Activated CD4-positive, alpha-beta T cell treated with anti-CD3 and anti-CD28 coated beads, Interleukin-10, Interleukin-2, amounts not matched to agents 100 ng/mL and 50 ng/mL, durations not matched to agents 16 hours and 8 hours (primary cell): ENCODE data around the gene IL18R1.

Source experiments
- DNase-seq: peaks from one replicate; pipeline ENCODE4 v3.0.0-alpha.2; 2020

Gene IL18R1

DNA sequence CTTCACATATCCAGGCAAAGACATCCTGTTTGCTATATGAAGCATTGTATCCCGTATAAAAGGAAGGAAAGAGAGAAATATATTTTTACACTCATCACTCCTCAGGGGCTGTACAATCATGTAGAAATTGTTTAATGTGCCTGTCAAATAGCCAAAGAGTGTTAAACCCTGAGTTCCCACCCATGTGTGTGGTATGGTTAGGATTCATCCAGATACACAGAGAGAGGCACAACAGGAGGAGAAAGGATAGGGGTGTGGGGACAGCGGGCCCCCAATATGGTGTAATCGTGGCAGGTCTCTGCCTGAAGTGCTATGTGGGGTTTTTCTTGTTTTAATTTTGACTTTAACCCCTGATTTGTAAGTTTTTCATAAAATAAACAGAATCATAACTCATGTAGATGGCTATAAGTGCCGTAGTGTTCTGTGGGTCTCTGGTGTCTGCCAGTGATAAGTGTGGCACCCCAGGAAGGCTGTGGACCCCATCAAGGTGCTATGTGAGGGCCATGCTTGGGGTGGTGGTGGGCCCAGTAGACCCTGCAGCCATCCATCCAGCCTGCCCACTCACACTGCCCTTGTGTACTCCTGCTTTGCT is 10.2 kb upstream of the IL18R1 start:
- DNase-seq, result no peak

GRCh38 chr2:102346381-102347130 is 9.0 kb upstream of the IL18R1 start:
- DNase-seq, result no peak

DNA sequence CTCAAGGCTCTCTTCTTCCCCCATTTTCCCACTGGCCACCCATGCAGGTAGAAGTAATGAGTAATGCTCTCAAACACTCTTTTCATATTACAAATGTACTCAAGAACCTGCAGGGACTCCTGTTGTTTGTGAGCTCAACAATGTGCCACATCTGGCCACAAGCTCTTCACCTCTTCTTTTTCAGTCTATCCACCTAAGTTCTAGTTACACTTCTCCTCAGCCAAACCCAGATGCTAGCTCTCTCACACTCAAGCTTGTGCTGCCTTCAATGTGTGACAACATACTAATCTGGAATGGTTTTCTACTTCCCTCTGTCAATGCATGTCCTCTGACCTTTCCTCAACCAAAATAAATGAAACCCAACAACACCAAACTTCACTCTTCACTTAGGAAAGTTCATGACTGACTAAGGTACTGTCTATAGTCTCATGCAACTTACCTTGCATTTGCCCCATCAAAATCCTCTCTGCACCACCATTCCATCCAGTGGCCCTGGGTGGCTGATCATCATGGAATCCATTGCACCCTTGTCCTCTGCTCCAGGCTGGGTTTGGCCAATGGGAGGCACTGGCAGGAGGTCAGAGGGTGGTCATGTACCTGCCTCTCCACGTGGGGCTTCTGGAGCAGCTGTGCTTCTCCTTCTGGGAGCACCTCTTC is 5.3 kb upstream of the IL18R1 start:
- DNase-seq, result no peak

- DNase-seq, result no peak
Measured at GRCh38 chr2:102356381-102356712, 751 bp downstream of the IL18R1 start.

DNA sequence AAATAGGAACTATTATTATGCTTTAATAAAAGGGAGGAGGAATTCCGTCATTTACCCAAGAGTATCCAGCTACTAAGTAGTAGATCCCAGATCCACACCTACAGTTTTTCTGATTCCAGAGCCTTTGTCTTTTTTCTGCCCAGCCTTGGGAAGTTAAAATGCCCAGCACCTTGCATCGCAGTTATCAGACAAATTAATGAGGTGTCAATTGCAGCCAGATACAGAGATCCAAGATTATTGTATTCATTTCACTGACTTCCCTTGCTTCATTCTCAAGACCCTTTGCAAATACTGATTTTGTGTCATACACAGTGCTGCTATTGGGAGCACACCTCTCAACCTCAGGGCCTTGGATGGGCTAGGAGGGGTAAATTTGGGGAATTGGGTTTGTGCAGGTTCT is 1.1 kb downstream of the IL18R1 start:
- no peak for DNase-seq

- no peak for DNase-seq
Measured at GRCh38 chr2:102357937-102358336, 2.3 kb downstream of the IL18R1 start.

DNA sequence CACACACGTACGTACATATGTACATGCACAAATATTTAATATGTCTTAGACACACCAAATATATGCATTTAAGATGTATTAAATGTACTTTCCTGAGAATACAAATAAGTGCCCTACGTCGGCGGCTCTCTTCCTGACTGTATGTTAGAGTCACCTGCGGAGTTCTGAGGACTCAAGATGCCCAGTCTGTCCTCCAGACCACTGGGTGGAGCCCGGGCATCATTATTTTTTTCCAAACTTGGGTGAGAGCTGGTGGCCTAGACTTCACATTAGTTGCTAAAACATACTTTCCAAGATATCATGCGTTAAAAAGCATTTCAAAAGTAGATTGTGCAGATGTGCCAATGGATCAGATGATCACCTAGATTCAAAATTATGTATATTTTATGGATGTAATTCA is 2.9 kb downstream of the IL18R1 start:
- DNase-seq, result peak; percentile 56

GRCh38 chr2:102359527-102359926 is 3.9 kb downstream of the IL18R1 start:
- no peak for DNase-seq

DNA sequence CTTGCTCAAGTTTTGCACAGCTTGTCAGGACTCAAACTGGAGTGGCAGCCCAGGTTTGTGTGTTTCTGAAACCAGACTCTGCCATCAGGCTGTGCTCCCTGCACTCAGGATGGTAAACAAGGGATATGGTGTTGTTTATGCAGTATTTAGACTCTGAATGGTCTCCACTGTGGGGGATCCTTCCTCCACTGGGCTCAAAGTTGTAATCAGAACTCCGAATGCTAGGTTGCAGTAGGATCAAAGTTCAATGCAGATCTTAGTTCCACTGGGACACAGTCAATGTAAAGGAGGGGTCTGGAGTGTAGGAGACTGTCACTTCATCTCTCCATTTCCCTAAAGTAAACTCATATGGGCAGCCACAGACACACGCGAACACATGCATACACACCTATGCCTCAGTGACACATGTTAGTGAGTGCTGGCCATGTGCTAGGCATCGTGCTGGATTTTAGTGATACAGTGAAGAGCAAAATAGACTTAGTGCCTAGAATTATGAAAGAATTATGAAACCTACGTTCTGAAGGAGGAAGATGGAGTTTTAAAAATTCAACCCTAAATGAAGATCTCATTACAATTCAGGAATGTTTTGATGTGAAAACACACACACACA is 6.1 kb downstream of the IL18R1 start:
- no peak for DNase-seq

GRCh38 chr2:102365763-102366162 is 10.2 kb downstream of the IL18R1 start:
- DNase-seq, result no peak

DNA sequence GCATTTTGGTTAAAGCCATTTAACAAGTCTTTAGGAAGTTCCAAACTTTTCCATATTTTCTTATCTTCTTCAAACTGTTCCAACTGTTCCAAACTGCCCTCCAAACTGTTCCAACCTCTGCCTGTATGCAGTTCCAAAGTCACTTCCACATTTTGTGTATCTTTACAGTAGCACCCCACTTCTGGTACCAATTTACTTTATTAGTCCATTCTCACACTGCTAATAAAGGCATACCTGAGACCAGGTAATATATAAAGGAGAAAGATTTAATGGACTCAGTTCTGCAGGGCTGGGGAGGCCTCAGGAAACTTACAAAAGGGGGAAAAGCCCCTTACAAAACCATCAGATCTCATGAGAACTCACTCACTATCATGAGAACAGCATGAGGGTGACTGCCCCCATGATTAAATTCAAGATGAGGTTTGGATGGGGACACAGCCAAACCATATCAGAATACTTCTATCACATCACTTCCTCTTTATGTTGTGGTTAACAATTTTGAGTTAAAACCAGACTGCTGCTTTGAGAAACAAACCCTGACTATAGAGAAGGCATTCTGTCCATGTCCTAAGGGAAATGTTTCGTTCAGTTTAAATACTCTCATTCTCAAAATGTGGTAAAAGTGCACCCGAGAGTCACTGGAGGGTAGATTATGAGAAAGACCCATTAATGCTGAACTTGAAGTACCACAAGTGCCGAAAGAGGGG is 11.0 kb downstream of the IL18R1 start:
- peak; percentile 73 for DNase-seq

GRCh38 chr2:102367331-102367971 is 11.9 kb downstream of the IL18R1 start:
- DNase-seq, result peak; percentile 85

DNA sequence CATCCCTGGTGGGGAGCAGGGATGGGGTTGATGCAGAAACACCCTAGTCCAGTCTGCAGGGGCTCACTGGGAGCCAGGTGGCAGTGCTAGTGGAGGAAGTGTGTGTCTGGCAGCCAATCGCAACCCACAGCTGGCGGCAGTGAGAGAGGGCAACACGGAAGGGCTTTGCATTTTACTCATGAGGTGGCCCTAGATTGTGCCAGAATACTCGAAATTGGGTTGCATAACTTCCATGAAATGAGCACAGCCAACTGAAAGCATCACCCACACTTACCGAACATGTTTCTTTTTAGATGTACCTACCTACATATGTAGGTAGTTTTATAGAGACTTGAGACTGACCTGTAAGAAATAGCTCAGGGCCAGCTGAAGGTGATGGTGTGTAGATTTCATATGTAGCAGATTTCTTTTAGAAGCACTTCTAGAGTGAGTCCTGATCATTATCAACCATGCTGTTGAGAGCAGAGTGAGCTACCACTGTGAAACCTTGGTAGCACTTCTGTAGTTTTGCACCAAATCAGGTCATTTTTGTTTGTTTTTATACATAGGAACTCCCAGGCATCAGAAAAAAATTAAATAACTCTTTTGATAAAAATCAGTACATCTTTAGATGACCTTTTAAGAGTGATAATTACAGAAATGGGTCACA is 13.0 kb downstream of the IL18R1 start:
- DNase-seq, result peak; percentile 65

GRCh38 chr2:102369866-102370265 is 14.3 kb downstream of the IL18R1 start:
- DNase-seq, result no peak

- no peak for DNase-seq
Measured at GRCh38 chr2:102376052-102376591, 20.5 kb downstream of the IL18R1 start.

- DNase-seq, result no peak
Measured at GRCh38 chr2:102383722-102384121, 28.1 kb downstream of the IL18R1 start.

DNA sequence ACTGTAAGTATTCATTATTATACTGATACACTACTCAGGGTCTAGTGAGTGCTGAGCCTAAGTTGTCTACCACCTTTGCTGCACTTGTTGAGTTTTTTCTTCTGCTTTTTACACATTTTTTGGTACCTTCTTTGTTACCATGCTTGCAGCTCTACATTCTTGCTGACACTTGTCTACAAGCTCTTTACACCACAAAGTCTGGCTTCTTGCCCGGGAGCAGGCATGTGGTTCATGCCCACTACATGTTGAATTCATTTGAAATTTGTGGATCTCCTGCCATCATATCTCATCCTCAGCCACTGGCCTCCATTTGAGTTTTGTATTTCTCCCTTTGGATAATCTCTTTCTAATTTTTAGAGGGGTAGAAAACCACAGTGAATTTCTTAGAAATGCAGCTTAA is 29.9 kb downstream of the IL18R1 start:
- no peak for DNase-seq

GRCh38 chr2:102386004-102386403 is 30.4 kb downstream of the IL18R1 start:
- DNase-seq, result no peak

DNA sequence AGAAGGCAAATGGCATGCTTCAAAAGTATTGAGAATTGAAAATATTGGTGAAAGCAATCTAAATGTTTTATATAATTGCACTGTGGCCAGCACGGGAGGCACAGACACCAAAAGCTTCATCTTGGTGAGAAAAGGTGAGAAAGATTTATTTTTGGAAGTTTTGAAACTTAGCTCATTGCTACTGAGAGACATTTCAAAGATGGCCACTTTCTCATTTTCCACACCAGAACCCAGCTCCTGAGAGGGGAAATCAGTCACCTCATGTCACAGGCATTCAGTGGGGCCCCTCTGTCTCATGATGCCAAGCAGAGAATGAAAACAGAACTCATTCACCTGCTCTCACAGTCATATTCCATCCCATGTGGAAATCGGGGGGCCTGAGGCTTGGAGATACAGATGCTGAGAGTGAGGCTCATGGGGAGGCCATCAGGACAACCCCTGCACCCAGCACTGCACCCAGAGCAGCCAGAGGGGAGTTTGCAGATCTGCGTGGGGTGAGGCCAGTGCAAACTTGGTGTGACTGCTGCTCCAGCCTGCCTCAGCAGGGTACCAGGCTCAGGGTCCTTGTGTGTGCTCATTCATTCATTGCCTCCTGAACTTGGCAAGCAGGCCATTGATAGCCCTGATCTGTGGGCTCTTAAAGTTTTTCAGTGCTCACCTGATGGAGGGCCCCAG is 31.4 kb downstream of the IL18R1 start:
- no peak for DNase-seq

- DNase-seq, result no peak
Measured at GRCh38 chr2:102387763-102388546, 32.4 kb downstream of the IL18R1 start.

DNA sequence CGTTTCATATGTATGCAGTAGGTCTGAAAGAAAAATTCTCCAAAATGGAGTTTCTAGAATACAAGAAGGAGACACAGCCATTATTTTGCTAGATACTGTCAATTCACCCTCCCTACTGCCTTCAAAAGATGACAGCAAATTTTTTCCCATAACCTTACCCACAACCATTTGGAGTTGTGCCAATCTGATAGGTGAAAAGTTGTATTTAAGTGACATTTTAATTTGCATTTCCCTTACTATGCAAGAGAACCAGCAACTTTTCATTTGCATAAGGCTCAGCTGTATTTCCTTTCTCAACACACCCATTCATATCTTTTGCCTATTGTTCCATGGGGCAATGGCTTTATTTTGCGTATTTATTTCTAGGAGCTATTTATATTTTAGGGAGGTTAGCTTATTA is 36.0 kb downstream of the IL18R1 start:
- peak; percentile 15 for DNase-seq
